Measurements from ENCODE around the gene AQP5.
A peak's percentile ranks its signal among the peaks of the same experiment; 100 is the strongest.

AQP5 gene

GRCh38 chr12:49932533-49933130 lies 29.0 kb upstream of the AQP5 start:
- DNase-seq: no peak

- DNase-seq: no peak
Measured at GRCh38 chr12:49933796-49934195, 27.9 kb upstream of the AQP5 start.

GRCh38 chr12:49934505-49934904 lies 27.2 kb upstream of the AQP5 start:
- no peak for DNase-seq

GRCh38 chr12:49936925-49937324 lies 24.7 kb upstream of the AQP5 start:
- DNase-seq: no peak

GRCh38 chr12:49937639-49938300 lies 23.9 kb upstream of the AQP5 start:
- DNase-seq: no peak

- no peak for DNase-seq
Measured at GRCh38 chr12:49939307-49939706, 22.4 kb upstream of the AQP5 start.

- DNase-seq: no peak
Measured at GRCh38 chr12:49939707-49940106, 22.0 kb upstream of the AQP5 start.

GRCh38 chr12:49941556-49942511 lies 19.8 kb upstream of the AQP5 start:
- no peak for DNase-seq

- DNase-seq: no peak
Measured at GRCh38 chr12:49942512-49942893, 19.2 kb upstream of the AQP5 start.

GRCh38 chr12:49942921-49943624 lies 18.6 kb upstream of the AQP5 start:
- no peak for DNase-seq

- no peak for DNase-seq
Measured at GRCh38 chr12:49943625-49943960, 18.1 kb upstream of the AQP5 start.

GRCh38 chr12:49944046-49944445 lies 17.6 kb upstream of the AQP5 start:
- no peak for DNase-seq

- DNase-seq: no peak
Measured at GRCh38 chr12:49944718-49945117, 17.0 kb upstream of the AQP5 start.

- peak; percentile 79 for DNase-seq
Measured at GRCh38 chr12:49945394-49946080, 16.1 kb upstream of the AQP5 start.

- DNase-seq: peak in 1 of 2 donors; percentile 5
Measured at GRCh38 chr12:49946086-49946485, 15.6 kb upstream of the AQP5 start.

GRCh38 chr12:49946497-49946896 lies 15.2 kb upstream of the AQP5 start:
- DNase-seq: no peak

- DNase-seq: no peak
Measured at GRCh38 chr12:49947593-49948226, 14.0 kb upstream of the AQP5 start.

- no peak for DNase-seq
Measured at GRCh38 chr12:49948866-49949845, 12.5 kb upstream of the AQP5 start.

- DNase-seq: no peak
Measured at GRCh38 chr12:49949866-49950265, 11.8 kb upstream of the AQP5 start.

GRCh38 chr12:49950273-49951251 lies 11.1 kb upstream of the AQP5 start, which contains the start of gene AQP2:
TSS of gene AQP2 (plus strand) at chr12:49950737. CDS start at chr12:49950831, 94 bp downstream.
- DNase-seq: no peak
